ENCODE results near the gene RHBDF1.

RHBDF1 gene

DNA sequence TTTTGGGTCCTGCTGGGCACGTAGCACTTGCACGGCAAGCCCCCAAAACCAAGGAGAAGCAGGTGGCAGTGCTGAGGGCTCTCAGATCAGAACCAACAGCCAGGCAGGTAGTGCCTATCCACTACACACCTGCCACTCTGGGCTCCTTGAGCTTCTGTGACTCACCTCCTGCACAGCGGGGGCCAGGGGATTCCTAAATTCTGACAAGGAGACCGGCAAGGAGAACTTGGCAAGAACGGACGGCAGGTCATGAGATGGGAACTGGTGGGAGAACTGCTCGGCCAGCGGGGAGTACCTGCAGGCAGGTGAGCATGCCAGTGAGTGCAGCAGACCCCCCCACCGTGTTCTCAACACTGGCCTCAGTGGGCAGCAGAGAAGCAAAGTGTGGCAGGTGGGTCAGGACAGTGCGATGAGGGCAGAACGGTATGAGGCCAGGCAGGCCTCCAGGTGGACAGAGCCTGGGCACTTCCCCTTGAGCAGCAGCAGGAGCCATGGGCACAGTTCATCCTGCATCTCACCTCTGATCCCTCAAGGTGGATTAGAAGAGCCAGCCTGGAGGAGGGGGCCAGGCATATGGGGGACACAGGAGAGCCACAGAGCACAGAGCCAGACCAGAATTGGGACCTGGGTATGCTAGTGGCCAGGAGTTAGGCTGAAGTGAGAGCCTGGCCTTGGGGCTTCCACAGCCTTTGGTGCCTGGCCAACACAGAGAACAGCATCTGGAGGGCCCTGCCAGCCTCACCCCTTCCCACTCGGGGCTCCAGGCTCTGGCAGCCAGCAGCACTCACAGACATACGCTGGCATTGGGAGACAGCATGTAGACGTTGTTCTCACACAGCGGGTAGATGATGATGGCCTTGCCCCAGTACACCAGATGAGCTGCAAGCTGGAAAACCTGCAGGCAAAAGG, 20.3 kb upstream of the RHBDF1 start:
- DNase-seq: no peak

DNA sequence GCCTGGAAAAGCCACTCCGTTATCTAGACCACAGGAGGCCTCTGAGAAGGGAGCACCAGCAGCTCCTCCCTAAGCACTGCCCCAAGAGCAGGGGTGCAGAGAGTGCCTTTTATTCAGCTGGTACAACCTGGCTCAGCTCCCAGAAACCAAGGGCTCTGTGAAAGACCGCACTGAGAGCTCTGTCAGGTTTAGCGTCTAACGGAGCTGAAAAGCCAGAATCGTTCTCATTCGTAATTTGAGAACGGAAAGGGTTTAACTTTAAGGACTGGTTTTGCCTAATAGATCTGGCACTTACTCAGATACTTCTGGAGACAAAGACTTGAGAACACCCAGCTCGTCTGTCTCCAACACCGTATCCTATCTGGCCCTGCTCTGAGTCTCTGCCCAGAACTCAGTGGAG, 19.1 kb upstream of the RHBDF1 start:
- DNase-seq: no peak

DNA sequence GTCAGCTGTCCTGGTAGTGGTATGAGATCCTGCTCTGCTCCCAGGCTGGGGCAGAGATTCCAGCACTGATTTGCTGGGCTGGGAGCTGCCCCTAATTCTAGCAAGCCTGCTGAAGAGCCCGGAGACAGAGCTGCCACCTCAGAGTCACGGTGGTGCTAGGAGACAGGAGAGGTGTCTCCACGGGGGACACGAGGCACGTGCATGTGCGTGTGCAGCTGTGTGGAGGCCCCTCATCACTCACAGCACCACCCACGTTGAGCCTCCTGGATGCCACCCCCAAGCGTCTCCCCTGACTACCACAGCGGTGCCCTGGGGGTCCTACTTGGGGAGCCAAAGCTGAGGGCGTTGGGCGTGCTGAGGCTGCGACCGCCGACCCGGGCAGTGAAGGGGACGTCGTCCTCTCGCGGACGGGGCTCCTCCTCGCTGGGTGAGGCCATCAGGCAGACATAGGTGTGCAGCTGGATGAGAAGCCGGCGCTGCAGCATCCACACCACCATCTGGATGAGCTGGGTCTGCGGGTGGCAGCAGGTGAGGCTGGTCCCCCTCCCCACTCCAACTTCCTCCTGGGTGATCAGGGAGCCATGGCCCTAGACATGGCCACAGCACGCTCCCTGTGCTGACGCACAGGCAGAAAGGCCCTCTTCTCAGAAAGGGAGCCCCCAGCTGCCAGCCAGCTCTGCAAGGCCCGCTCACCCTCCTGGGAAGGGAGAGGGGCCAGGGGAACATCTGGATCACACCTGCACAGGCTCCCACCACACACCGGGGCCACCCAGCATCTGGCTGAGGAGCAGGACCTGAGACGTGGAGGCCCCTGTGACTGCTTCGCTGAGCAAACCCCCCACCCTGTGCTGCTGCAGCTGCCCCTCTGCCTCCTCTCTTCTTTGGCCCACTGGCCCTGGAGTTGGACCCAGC, 17.2 kb upstream of the RHBDF1 start:
- DNase-seq: no peak

DNA sequence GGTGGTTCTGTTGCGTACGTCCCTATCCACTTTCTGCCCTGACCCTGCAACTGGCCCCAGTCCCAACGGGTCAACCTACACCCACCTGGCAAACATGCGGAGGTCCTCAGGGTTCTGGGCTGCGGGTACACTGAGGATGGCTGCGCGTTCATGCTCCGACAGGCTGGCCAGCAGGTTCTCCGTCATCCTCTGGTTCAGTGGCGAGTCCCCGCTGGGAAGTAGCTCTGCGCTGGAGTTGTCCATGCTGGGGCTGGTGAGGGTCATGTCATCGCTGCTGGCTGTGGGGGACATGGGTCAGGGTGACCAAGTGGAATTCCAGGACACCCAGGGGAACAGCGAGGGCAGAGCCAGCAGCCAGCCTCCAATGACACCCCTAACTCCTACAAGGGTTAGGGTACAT, 16.2 kb upstream of the RHBDF1 start:
- no peak for DNase-seq

DNA sequence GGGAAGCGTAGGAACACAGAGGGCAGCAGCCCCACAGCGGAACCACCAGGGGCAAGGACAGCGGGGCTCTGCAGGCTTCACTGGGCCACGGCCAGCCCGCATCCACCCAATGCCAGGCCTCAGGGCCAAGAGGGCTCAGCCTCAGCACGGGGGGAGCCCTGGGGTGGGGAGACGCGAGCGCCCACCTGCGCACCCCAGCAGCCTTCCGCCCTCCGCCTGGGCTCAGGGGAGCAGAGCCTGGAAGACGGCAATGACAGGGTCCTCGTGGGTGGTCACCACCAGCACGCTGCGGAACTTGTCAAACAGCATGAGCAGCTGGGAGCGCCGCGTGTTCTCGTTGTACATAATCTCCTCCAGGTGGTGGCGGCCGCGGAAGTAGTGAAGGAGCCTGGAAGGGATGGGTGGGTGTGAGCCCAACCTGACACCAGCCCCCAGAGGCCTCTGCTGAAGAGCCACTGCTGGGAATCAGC, 14.1 kb upstream of the RHBDF1 start:
- no peak for DNase-seq

DNA sequence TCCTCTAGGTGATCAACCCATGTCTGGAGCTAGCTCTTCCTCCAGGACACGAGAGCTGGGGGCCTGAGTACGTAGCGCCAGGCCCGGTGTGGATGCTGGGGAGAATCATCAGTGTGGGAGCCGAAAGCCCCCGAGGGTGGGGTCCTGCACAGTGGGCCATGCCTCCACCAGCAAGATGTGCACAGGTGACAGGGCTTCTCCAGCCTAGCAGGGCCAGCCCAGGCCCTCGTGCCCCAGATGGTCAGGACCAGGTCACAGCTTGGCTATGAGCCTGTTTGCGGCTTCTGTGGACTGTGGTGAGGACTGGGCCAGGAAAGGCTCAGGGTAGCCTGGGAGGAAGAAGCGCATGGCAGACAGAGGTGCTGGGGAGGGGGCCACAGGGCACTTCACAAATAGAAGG, 13.4 kb upstream of the RHBDF1 start:
- no peak for DNase-seq

DNA sequence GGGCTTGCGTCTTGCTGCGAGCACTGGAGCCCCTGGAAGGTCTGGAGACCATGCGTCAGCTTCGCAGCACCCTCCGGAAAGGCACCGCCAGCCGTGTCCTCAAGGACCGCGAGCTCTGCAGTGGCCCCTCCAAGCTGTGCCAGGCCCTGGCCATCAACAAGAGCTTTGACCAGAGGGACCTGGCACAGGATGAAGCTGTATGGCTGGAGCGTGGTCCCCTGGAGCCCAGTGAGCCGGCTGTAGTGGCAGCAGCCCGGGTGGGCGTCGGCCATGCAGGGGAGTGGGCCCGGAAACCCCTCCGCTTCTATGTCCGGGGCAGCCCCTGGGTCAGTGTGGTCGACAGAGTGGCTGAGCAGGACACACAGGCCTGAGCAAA, 13.0 kb upstream of the RHBDF1 start:
- no peak for DNase-seq

DNA sequence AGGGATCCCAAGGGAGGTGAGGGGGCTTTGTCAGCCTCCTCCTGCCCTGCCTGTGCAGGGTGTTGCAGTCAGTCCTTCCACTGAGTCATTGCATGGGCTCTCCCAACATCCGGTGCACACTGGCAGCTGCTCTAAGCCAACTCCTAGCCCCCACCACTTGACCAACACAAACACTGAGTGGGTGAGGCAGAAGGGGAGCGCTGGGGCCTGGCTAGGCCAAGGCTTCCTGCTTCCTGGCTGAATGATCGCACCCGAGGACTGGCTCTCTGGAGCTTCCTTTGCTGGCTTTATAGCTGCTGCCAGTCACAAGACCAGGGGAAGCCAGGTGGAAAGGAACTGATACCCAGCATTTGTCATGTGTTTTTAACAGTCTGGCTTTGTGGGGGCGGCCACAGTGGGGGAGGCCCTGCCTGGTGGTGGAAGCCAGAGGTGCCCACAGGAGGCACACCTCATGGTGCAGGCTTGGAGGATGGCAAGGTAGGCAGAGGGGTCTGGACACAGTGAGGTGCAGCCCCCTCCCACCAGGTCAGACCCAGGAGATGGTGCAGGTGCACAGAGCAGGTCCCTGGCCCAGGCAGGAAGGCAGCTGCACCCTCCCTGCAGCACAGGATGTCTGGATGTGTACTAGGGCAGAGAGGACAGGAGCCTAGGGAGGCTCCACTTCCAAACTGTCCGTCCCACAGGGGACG, 12.4 kb upstream of the RHBDF1 start:
- DNase-seq: peak; percentile 84

DNA sequence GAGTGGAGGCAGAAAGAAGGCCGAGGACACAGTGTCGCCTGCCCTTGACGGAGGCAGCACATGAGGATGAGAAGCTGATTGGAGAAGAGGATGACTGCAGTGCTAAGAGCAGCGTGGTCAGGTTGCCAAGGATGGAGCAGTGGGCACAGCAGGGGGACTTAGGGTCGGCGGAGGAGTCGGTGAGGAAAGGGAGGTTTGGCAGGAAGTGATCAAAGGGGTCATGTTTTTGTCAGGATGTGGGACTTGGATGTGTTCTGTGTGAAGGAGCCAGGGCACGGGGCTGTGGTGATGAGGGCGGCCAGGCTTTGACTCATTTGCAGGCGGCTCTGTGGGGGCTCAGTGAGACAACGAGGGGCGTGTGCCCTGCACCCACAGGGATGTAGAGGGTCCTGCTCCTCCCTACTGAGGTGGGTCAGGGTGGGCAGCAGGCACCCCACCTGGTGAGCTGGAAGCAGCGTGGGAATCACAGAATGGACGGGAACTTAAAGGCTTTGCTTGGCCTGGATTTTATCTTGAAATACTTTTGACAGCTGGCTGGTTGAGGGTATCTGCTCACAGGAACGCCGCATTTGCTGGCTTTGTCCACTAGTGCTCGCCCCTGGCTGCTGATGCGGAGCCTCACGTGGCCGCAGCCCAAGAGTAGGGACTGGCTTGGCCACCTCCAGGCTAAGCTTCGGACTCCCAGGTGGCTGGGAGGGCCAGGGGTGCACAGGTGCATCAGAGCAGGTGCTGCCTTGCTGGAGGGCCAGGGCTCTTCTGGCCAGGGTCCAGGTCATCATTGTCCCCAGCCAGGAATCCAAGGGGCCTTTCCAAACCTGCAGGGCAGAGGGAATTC, 11.6 kb upstream of the RHBDF1 start:
- no peak for DNase-seq

DNA sequence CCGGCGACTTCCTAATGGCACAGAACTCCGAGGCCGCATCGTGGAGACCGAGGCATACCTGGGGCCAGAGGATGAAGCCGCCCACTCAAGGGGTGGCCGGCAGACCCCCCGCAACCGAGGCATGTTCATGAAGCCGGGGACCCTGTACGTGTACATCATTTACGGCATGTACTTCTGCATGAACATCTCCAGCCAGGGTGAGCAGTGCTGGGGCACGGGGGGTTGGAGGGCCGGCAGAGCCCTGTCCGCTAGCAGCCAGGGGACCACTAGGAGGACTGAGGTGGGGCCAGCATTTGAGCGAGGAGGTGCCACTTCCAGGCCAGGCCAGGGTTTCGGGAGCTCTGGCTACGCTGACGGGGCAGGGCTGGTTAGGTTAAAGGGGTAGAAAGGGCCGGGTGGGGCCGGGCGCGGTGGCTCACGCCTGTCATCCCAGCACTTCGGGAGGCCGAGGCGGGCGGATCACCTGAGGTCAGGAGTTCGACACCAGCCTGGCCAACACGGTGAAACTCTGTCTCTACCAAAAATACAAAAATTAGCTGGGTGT, 10.7 kb upstream of the RHBDF1 start:
- DNase-seq: no peak

DNA sequence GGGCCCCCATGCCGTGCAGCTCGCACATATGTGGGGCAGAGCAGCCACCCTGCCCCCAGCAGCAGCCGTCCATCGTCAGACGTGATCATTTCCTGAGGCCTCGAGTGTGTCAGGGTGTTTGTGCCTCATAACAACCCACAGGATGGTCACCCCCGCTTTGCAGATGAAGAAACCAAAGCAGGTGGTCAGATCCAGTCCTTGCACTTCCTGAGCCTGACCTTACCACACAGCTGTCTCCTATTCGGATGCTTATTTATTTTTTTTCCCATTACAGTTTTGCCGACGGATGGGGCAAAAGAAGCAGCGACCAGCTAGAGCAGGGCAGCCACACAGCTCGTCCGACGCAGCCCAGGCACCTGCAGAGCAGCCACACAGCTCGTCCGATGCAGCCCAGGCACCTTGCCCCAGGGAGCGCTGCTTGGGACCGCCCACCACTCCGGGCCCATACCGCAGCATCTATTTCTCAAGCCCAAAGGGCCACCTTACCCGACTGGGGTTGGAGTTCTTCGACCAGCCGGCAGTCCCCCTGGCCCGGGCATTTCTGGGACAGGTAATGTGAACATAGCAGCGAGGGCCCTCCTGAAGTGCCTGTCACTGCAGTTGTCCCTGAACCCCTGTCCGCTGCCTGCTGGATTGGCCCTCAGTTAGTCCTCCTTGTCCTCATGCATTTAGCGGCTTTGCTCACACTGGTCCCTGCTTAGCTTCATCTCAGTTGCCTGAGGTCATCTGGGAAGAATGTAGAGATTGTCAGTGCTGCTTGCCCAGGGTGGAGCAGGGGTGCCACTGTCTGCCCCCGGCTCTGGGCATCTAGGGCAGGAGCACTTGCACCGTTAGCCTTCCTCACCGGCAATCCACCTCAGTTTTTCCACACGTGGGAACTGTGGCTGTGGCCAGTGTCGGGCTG, 7.0 kb upstream of the RHBDF1 start:
- DNase-seq: no peak

DNA sequence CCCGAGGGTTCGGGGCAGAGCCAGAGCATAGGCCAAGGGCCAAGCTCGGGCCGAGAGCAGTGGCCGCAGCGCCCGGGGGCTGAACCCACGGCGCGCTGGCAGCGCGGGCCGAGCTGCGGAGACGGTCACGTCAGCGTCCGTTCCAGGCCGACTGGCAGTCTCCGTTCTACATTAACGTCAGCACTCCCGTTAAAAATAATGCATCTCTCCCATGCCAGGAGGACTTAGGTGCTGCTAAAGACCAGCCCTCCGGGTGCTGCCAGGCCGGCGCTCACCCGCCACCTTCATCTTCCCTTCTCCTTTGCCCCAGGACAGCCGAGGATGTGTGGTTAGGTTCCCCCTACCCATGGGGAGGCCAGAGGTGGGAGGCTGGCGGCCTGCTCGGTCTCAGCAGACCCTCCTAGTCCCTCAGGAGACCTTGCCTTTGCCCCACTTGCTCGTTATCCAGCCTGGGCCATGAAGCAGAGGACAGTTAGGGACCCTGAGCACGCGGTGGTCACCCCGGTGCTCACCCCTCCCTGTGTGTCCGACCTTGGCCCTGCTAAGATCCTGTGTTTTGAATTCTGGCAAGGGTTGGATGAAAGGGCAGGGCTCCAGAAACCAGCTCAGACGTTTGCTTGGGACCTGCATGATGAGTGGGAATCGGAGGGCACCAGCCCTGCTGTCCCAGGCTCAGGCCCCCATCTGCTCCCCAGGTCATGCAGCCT, 6.2 kb upstream of the RHBDF1 start:
- no peak for DNase-seq

DNA sequence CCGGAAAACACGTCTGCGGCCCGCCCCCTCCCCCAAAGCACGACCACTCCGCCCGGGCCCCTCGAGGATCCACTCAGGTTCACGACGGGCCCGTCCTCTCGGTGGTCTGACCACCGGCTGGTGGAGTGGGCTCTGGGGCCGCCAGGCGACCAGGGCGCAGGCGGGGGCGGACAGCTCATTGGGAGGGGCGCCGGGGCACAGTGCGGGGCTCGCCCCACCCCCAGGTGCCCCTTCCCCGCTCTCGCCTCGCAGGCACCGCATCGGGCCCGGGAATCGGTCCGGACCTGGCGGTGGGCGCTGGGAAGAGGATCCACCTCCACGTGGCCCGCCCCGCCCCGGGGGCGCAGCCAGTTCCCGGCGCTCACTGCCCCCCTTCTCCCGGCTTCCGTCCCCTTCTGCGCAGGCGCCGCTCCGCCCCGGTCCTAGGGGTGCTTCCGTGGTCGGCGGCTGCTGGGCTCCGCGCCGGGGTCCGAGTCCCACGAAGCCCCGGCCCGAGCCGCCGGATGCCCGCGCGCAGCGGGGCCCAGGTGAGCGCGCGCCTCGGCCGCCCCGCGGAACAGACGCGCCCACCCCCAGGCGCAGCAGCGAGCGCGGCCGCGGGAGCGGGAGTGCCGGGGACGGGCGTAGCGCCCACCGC, 5.5 kb upstream of the RHBDF1 start, which contains the start of gene MPG:
TSS of gene MPG (plus strand) at position 419 of the 637 bp plus-strand sequence. CDS start at position 504, 85 bp downstream.
- peak; percentile 84 for DNase-seq

DNA sequence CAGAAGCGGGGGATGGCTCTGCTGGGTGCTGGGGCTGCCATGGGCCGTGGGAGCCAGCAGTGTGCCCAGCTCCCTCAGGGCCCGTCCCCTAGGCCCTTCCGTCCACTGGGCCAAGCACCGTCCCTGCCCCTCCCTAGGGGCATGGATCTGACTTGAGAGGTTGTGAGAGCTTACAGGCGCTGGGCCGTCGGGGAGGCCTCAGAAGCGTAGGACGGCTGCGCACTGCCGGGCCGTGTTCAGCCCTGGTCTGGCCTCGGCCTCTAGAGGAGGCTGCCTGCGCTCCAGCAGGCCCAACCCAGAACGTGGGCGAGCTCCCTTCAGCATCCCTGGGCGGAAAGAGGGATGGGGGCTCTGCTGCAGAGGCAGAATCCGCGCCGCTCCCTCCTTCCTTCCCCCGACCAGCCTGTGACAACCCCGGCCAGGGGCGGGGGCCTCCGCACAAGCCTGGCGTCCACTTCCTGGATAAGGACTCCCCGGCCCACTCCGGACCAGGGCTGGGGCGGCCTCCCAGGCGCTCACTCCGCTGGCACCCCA, 4.9 kb upstream of the RHBDF1 start:
- DNase-seq: peak; percentile 64

DNA sequence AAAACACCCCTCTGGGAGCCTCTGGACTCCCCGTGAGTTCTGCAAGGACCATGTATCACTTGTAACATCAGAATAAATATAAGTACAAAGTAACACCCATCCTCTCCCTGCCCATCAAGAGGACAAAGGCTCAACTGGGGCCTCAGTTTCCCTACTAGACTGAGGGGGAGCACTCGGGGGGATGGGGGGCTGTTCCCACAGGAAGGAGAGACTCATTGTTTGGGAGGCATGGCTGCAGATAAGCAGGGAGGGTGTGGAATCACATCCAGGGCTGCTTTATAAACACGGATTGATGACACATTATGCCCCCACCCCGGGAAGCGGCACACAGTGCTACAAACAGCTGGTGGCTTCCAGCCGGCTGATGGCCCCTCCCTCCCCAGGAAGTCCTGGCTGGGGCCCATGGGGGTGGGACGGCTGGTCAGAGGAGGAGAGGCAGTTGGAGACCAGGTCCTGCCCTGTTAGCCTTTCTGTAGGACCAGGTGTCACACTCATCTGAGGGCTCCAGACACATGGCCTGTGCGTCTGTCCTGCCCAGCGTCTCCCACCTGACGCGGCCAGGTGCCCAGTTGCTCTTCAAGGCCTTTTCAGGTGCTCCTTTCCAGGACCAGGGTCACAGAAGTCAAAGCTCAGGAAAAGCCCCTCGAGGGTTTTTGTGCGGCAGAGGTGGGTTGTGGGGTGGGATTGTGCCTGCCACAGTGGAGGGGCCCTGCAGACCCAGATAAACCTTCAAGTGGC, 4.3 kb upstream of the RHBDF1 start:
- peak; percentile 83 for DNase-seq

DNA sequence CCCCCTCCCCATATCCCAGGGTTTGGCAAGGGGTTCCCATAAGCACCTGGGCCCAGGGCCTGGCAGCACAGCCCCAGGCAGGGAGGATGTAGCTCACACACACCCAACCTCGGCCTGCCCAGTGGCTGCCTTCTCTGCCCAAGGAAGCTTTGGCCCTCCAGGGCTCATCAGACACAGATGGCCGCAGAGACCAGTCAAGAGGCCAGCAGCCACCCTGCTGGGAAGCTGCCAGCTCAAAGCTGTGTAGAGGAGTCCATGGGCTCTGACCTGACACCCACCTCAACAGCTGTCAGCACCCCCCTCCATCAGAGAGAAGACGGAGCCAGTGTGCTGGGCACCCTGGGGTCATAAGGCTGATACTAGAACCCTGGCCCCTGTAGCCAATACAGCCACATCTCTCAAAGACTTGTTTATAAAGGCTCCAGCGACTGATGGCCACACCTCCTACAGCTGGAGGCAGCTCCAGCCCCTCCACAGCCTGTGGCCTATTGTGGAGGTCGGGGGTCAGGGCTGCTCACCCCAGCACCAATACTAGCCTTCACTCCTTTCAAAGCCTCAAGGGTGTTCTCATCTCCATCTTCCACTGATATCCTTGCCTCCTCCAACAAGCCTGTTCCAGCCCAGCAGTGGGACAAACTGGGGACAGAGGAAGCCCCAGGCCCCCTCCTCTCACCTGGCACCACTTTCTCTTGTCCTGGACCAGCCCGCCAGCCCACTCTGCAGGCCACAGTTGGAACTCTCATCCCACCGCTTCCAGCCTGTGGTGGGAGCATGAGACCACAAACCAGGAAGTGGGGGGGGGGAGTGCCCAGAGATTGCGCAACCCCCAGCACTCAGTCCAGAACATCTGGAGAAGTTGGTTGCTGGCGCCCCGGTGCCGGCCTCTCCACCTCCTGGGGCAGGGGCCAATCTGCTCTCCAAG, 3.4 kb upstream of the RHBDF1 start:
- DNase-seq: peak; percentile 84

DNA sequence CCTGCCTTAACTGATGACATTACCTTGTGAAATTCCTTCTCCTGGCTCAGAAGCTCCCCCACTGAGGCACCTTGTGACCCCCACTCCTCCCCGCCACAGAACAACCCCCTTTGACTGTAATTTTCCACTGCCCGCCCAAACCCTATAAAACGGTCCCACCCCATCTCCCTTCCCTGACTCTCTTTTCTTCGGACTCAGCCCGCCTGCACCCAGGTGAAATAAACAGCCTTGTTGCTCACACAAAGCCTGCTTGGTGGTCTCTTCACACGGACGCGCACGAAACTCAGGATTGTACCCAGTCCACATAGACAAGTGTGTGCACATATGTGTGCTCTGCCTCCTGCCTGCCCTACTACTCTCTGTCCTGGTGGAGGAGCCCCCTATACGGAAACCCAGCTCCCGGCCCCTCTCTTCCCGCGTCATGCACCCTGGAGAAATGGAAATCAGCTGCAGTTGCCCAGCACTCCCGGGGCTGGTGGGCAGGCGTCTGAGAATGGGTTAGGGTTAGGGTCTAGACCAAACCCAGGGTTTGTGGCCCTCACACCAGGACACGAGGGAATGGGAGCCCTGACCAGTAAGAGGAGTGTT, 2.4 kb upstream of the RHBDF1 start:
- DNase-seq: no peak
